Dedifferentiated amniotic fluid mesenchymal stem cell (primary cell): Measurements from ENCODE around the gene TPCN1.

Experiments
- DNase-seq: peaks from one replicate; pipeline ENCODE4 v3.0.0-alpha.2; 2016; ENCODE audit errors: extremely low spot score

Gene TPCN1

DNA sequence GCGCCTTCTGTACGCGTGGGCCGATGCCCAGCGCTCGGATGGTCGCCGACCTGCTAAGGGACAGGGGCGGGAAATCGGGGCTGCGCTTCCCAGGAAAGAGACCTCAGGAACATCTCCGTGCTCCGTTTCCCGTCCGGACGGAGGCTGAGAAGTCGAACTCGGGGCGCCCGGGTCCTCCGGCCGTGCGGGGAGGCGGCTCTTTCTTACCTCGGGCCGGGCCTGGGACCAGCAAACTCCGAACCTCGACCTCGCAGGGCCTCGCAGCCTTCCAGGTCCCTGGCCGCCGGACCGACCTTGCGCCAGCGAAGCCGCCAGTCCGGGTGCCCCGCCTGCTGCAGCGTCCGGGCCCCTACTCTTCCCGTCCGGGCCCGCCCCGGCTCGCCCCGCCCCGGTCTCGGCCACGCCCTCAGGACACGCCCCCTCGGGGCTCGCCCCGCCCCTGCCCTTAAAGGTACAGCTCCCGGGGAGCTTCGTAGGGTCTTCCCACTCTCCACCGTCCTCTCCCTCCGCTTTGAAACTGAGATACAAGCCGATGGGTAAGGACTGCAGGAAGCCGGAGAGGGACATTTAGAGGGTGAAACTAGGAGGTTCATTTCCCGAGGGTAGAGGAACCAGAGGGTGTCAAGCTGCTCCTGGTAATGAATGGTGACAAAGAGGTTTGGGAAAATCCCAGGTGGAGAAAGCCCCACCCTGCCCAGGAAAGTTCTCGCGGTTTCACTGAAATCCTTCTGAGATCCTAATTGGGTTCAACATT lies 113.7 kb downstream of the TPCN1 start, which contains the start of gene SLC8B1:
Gene SLC8B1, minus strand, starts transcription at position 324 of the 754 bp plus-strand sequence. CDS start 2,231 bp downstream, outside the sequence.
- DNase-seq = peak; percentile 49

DNA sequence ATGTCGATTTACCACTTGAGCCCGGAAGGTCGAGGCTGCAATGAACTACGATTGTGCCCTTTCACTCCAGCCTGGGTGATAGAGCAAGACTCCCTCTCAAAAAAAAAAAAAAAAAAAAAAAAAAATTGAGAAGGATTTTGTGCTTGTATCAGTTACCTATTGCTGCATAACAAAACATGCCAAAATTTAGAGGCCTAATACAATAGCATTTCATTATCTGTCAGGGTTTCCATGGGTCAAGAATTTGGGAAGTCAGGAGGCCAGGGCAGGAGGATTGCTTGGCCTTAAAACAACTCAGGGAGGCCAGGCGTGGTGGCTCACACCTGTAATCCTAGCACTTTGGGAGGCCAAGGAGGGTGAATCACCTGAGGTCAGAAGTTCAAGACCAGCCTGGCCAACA lies 118.3 kb downstream of the TPCN1 start:
- DNase-seq = no peak

DNA sequence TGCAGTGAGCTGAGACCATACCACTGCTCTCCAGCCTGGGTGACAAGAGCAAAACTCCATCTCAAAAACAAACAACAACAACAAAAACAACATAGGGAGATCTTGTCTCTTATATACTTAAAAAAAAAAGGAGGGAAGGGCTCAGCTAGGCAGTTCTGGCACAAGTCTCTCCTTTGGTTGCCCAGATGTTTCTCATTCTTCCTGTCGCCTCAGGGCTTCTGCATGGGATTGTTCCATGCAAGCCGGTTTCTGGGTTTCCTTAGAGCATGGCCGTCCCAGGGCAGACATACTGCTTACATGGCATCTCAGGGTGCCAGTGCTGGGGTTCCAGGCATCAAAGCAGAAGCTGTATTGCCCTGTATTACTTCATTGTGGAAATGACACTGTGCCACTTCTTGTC lies 118.8 kb downstream of the TPCN1 start:
- DNase-seq = no peak

DNA sequence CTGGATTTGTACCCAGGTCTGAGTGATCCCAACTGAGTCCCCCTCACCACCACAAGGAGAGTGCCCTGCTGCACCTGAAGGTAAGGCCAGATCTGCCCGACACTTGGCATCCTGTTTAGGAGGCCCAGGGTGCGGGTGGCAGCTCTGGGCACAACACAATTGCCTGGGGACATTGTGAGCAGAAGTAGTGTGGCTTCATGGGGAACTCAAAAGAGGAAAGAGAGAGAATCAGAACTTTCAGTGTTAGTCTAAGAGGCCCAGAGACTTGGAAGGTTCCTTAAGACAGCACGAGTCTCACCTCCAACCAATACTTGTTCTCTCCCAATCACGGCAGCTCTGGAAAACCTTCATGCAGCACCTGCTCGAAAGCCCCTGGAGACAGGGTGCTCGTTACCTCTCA lies 120.3 kb downstream of the TPCN1 start:
- DNase-seq = no peak

DNA sequence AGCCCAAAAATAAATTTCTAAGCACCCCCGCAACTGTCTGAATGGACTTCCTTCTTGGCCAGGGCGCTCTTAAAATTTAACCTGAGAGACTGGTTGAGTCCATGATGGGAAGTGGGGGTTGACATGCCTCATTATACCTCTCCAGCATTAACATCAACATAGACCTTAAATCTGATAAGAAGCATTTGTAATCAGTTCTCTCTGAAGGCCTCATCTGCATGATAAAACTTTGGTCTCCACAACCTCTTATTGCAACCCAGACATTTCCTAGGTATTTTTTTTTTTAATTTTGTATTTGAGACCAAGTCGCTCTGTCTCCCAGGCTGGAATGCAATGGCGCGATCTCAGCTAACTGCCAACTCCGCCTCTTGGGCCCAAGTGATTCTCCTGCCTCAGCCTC lies 124.1 kb downstream of the TPCN1 start:
- DNase-seq = no peak

DNA sequence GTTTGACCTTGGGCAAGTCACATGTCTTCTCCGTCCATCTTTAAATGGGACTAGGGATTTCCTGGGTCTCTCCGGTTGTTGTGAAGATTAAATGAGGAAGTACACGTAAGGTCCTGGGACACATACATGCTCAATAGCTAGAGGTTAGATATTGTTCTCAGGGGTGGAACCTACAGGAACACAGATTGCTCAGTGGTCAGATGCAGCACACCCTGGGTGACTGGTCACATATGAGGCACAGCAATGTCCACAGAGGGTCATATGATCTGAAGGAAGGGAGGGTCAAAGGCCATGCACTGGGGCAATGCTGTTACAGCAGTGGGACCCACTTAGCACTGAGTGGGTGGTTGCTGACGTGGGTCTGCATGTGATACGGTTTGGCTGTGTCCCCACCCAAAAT lies 125.1 kb downstream of the TPCN1 start:
- no peak for DNase-seq

DNA sequence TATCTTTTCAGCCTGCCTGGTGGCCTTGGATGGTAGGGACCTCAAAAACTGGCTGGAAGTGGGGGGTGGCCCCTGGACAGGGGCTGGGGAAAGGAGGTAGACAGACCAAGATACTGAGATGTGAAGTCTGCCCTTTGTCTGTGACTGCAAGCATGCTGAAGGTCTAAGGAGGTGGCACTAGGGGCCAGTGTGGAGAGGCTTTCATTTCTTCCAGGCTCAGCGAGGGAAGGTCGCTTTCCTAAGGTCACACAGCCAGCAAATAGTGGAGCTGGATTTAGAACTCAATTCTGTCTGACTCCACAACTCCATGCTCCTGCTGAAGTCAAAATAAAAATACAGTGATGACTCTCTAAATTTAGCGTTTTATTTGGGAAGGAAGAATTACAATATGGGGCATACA lies 125.8 kb downstream of the TPCN1 start:
- no peak for DNase-seq

DNA sequence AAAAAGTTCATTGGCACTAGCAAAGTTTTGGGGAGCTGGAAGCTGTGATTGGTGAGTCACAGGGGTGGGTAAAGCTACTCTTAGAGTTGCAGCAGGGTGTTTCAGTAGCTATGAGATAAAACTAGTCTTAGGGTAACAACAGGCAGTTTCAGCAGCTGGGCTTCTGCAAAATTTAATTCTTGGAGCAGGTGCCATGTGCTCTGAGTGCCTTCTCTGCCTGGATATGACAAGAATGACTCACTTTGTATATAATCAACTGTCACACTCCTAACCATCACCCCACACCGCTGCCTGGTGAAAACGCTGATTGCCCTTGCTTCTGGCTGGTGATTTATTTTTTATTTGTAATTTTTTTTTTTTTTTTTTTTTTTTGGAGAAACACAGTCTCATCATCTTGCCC lies 126.6 kb downstream of the TPCN1 start:
- DNase-seq = no peak
